DND-41 (cell line): ENCODE results near the gene YIPF3.

Experiments
- ATAC-seq: fragments of 200-7000 bp; cut with Tn5 transposase; 3 replicates; pipeline ENCODE4 v1.9.1; 2021; ENCODE audit warnings: low read depth; ENCODE audit not compliant: insufficient read depth
- DNase-seq: peaks from one replicate; pipeline ENCODE4 v3.0.0-alpha.2; 2020
- H2AFZ ChIP-seq: 2 replicates; pipeline ENCODE4 v1.6.0; 2012; ENCODE audit warnings: low read depth, low read length
- H3K27ac ChIP-seq: 2 replicates; pipeline ENCODE4 v1.5.1; 2012; ENCODE audit warnings: low read length, inconsistent platforms
- H3K27me3 ChIP-seq: fragments of 200-600 bp; sonication (generic); 2 replicates; pipeline ENCODE4 v1.6.0; 2012; ENCODE audit warnings: low read length, mild to moderate bottlenecking, inconsistent platforms; ENCODE audit not compliant: insufficient read depth, poor library complexity
- H3K36me3 ChIP-seq: 2 replicates; pipeline ENCODE4 v1.5.1; 2012; ENCODE audit warnings: low read length, inconsistent platforms; ENCODE audit not compliant: insufficient read depth
- H3K4me1 ChIP-seq: 2 replicates; pipeline ENCODE4 v1.5.1; 2012; ENCODE audit warnings: mild to moderate bottlenecking, low read length; ENCODE audit not compliant: insufficient read depth
- H3K4me2 ChIP-seq: 2 replicates; pipeline ENCODE4 v1.6.0; 2012; ENCODE audit warnings: mild to moderate bottlenecking, moderate library complexity, low read length, inconsistent platforms; ENCODE audit not compliant: insufficient read depth
- H3K4me3 ChIP-seq, 2 experiments: fragments of 200-600 bp in 1 of 2; shearing (Covaris generic) in 1 of 2; 2 replicates each; pipeline ENCODE4 v1.5.1; 2012 to 2016; ENCODE audit warnings: inconsistent platforms in 2 of 2, low read length in 2 of 2, mild to moderate bottlenecking in 2 of 2, low read depth in 1 of 2, moderate library complexity in 1 of 2
- H3K79me2 ChIP-seq: 2 replicates; pipeline ENCODE4 v1.6.0; 2012; ENCODE audit warnings: low read length, inconsistent platforms; ENCODE audit not compliant: insufficient read depth
- H3K9ac ChIP-seq: 2 replicates; pipeline ENCODE4 v1.6.0; 2012; ENCODE audit warnings: low read depth, mild to moderate bottlenecking, inconsistent platforms, low read length, moderate library complexity
- H3K9me3 ChIP-seq: 2 replicates; pipeline ENCODE4 v1.5.1; 2012; ENCODE audit warnings: low read length, moderate library complexity, mild to moderate bottlenecking, inconsistent platforms; ENCODE audit not compliant: insufficient read depth, severe bottlenecking
- H4K20me1 ChIP-seq: 2 replicates; pipeline ENCODE4 v1.6.0; 2012; ENCODE audit warnings: low read length; ENCODE audit not compliant: insufficient read depth
- CTCF ChIP-seq: IDR thresholded peaks from 2 replicates; pipeline ENCODE4 v1.5.1; 2012; ENCODE audit warnings: borderline replicate concordance, low read length, moderate library complexity, mild to moderate bottlenecking; ENCODE audit not compliant: poor library complexity, severe bottlenecking; ENCODE audit errors: extremely low read depth
- EZH2 ChIP-seq: IDR thresholded peaks from 3 replicates; pipeline ENCODE4 v1.6.1; 2012; ENCODE audit warnings: borderline replicate concordance, low read depth, mild to moderate bottlenecking, moderate library complexity, low read length, inconsistent platforms; ENCODE audit not compliant: severe bottlenecking

Gene YIPF3

DNA sequence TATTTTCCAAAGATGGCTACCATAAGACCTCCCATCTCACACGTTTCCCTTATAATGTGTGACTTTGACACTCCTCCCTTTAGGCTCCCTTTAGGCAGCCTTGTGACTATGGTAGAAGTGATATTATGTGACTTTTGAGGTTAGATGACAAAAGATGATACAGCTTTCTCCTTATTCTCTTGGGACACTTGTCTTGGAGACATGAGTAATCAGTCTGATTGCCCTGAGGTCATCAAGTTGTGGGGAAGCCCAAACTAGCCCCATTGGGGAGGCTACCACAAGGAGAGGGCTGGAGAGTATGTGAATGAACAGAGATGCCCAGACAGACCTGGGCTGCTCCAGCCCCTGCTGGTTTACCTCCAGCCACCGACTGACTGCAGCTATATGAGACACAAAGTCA lies 50.8 kb downstream of the YIPF3 start:
- peaks cover 3% of the 10 kb centered on the region for H3K27me3 ChIP-seq
- H3K9me3 ChIP-seq = no peaks in the 10 kb centered on the region
- TF ChIP-seq CTCF (no peak), EZH2 (no peak)
- H3K4me1 ChIP-seq = no peaks in the 10 kb centered on the region
- no peak overlapping the region for H3K27ac ChIP-seq
- no peak overlapping the region for H2AFZ ChIP-seq
- ATAC-seq (no peak), DNase-seq (no peak)
- H4K20me1 ChIP-seq = no peaks in the 10 kb centered on the region
- no peak overlapping the region for H3K4me3 ChIP-seq
- H3K4me2 ChIP-seq = no peak overlapping the region
- H3K9ac ChIP-seq = no peak overlapping the region
- no peaks in the 10 kb centered on the region for H3K36me3 ChIP-seq
- H3K79me2 ChIP-seq = no peaks in the 10 kb centered on the region

DNA sequence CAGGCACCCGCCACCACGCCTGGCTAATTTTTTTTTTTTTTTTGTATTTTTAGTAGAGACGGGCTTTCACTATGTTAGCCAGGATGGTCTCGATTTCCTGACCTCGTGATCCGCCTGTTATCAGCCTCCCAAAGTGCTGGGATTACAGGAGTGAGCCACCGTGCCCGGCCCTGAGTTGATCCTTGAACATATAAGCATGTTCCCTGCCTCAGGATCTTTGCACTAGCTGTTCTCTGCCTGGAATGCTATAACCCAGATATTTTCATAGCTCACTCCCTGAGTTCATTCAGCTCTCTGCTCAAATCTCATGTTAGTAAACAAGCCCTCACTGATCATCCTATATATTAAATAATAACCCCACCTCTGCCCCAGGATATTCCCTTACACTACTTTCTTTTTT lies 52.4 kb downstream of the YIPF3 start:
- no peak overlapping the region for H3K27ac ChIP-seq
- no peak for TF ChIP-seq EZH2
- no peak for TF ChIP-seq CTCF
- H3K4me3 ChIP-seq = no peak overlapping the region
- H4K20me1 ChIP-seq = no peaks in the 10 kb centered on the region
- no peak overlapping the region for H3K4me2 ChIP-seq
- no peaks in the 10 kb centered on the region for H3K79me2 ChIP-seq
- peaks cover 3% of the 10 kb centered on the region for H3K27me3 ChIP-seq
- H3K4me1 ChIP-seq = no peaks in the 10 kb centered on the region
- no peak overlapping the region for H3K9ac ChIP-seq
- no peak overlapping the region for H2AFZ ChIP-seq
- H3K9me3 ChIP-seq = no peaks in the 10 kb centered on the region
- DNase-seq (no peak), ATAC-seq (no peak)
- no peaks in the 10 kb centered on the region for H3K36me3 ChIP-seq

- TF ChIP-seq CTCF (no peak), EZH2 (no peak)
- H3K9me3 ChIP-seq = no peaks in the 10 kb centered on the region
- no peak overlapping the region for H2AFZ ChIP-seq
- H3K9ac ChIP-seq = no peak overlapping the region
- no peak overlapping the region for H3K4me3 ChIP-seq
- no peak overlapping the region for H3K4me2 ChIP-seq
- H4K20me1 ChIP-seq = no peaks in the 10 kb centered on the region
- no peaks in the 10 kb centered on the region for H3K79me2 ChIP-seq
- peaks cover 3% of the 10 kb centered on the region for H3K27me3 ChIP-seq
- ATAC-seq = no peak
- DNase-seq = no peak
- H3K36me3 ChIP-seq = no peaks in the 10 kb centered on the region
- H3K4me1 ChIP-seq = no peaks in the 10 kb centered on the region
- H3K27ac ChIP-seq = no peak overlapping the region
Observed at GRCh38 chr6:43461936-43462335, 54.8 kb downstream of the YIPF3 start.
